Naive B cell (primary cell): Measurements from ENCODE around the gene ZBTB42. TPM values are rescaled to one million over a fixed set of nuclear protein-coding genes. Genes with fewer than 3 reads are reported as not detected.

Experiments
- ATAC-seq, 2 donors: fragments of 150-1000 bp; cut with Tn5 transposase; 2 replicates each; pipeline ENCODE4 v1.10.0; 2021; ENCODE audit warnings: low read depth in 2 of 2, mild to moderate bottlenecking in 2 of 2, moderate library complexity in 2 of 2
- DNase-seq: peaks from one replicate; pipeline ENCODE4 v3.0.0; 2022
- H3K27ac Mint-ChIP-seq, 6 donors: one replicate each; pipeline ENCODE4 v1.8.0; 2020 to 2022; ENCODE audit warnings: mild to moderate bottlenecking in 6 of 6, mixed read lengths in 6 of 6, moderate library complexity in 5 of 6, inconsistent platforms in 2 of 6
- H3K27me3 Mint-ChIP-seq, 3 donors: one replicate each; pipeline ENCODE4 v1.8.0; 2021 to 2022; ENCODE audit warnings: mixed read lengths in 3 of 3, mild to moderate bottlenecking in 1 of 3
- H3K36me3 Mint-ChIP-seq, 2 donors: one replicate each; pipeline ENCODE4 v1.8.0; 2020 to 2022; ENCODE audit warnings: mixed read lengths in 2 of 2, inconsistent platforms in 1 of 2, mild to moderate bottlenecking in 1 of 2
- H3K4me1 Mint-ChIP-seq, 3 donors: one replicate each; pipeline ENCODE4 v1.8.0; 2020 to 2022; ENCODE audit warnings: mixed read lengths in 3 of 3, inconsistent platforms in 1 of 3, mild to moderate bottlenecking in 1 of 3, moderate library complexity in 1 of 3
- H3K4me3 Mint-ChIP-seq, 8 donors: one replicate each; pipeline ENCODE4 v1.8.0; 2020 to 2022; ENCODE audit warnings: mild to moderate bottlenecking in 8 of 8, mixed read lengths in 8 of 8, moderate library complexity in 8 of 8, inconsistent platforms in 2 of 8
- H3K9me3 Mint-ChIP-seq, 7 donors: one replicate each; pipeline ENCODE4 v1.8.0; 2020 to 2022; ENCODE audit warnings: mixed read lengths in 7 of 7, mild to moderate bottlenecking in 5 of 7, inconsistent platforms in 2 of 7, moderate library complexity in 1 of 7
- polyA plus RNA-seq, 6 donors: library from polyadenylated mRNA; unstranded; fragments of 300-500 nt; fragmentation: Illumina TruSeq; gene quantifications; one replicate each; pipeline ENCODE4 v1.2.3, GENCODE V29; 2021; ENCODE audit warnings: low read depth in 6 of 6

Gene ZBTB42
- polyA plus RNA-seq, 6 donors from 2014 or later: 0.84 to 1.9 (median 1.2) TPM

DNA sequence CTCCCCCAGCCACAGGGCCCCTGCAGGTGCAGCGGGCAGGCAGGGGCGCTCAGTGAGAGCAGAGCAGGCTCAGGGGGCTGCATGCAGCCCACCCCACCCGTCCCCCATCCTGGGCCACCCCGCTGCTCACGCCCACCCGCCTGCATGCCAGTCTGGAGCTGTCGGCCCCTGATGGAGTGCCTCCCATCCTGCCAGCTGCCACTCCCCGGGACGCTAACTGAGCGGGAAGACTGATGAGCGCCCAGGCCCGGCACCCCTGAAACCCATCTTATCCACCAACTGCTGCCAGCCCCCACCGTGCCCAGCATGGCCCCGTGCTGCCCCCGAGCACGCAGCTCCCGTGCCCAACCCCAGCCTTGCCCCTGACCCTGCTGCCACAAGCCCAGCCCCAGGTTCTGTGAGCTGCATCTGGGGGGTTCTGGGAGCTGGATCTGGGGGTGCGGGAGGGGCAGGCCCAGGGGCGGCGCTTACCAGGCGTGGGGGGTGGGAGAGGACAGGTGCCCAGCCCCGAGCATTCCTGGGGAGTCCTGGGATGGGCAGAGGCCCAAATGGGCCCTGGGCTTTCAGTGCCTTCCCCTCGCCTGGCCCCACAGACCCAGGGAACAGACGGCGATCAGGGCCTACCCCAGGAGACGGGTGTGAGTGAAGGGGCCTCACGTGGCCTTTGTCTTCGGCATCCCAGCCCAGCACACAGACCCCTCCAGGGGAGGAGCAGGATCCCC, 18.7 kb upstream of the ZBTB42 start:
- Mint-ChIP-seq H3K9me3 (no peaks in the 10 kb centered on the region), H3K27me3 (no peaks in the 10 kb centered on the region), H3K4me1 (peaks cover 0 to 8% (median 4%) of the 10 kb centered on the region in 3 donors), H3K27ac (no peak overlapping the region), H3K36me3 (no peaks in the 10 kb centered on the region), H3K4me3 (no peak overlapping the region)
- ATAC-seq (no peak), DNase-seq (no peak)

DNA sequence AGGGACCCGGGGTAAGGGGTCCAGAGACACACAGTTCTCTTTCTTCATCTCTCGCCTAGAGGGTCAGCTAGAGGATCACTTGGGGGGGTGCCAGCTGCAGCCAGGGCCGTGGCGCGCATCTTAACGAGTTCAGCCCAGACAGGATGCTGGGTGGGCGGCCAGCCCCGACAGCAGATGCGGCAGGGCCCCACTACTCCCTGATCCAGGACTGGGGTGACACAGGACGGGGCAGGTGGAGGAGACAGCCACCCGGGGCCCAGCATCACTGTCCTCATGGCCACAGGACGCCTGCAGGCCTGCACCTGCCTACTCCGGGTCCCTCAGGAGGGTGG, 18.1 kb upstream of the ZBTB42 start:
- DNase-seq (no peak), ATAC-seq (no peak)
- no peaks in the 10 kb centered on the region for H3K27me3 Mint-ChIP-seq
- H3K27ac Mint-ChIP-seq: no peak overlapping the region
- peaks cover under 1 to 9% (median 4%) of the 10 kb centered on the region in 3 donors for H3K4me1 Mint-ChIP-seq
- H3K36me3 Mint-ChIP-seq: no peaks in the 10 kb centered on the region
- H3K4me3 Mint-ChIP-seq: no peak overlapping the region
- no peaks in the 10 kb centered on the region for H3K9me3 Mint-ChIP-seq

DNA sequence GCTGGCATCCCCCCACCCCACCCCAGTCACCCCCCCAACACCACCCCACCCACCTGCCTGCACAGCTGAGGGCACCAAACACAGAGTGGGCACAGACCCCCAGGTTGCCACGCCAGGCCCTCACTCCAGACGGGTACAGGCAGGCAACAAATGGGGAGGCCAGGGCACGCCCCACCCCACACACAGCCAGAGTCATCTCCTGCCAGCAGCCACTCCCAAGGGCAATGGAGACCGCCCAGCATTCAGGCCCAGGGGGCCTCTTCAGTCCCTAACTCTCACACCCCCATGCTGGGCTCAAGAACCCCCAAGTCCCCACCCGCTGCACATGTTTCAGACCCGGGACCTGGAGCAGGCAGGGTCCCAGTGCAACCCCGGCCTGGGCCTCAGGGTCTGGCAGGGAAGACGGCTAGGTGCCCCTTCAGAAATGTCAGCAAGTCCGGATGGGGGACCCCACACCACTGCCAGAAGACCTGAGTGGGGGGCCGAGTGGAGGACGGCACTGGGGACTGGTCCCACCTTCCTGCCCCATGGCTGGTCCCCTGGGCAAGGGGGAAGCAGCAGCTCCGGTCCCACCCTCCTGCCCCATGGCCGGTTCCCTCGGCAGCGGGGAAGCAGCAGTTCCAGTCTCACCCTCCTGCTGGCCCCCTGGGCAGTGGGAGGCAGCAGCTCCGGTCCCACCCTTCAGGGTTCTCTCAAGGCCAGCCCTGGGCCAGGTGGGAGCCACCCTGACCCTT, 17.2 kb upstream of the ZBTB42 start:
- peak overlapping the region in 1 of 6 donors; percentile 26 for H3K27ac Mint-ChIP-seq
- no peaks in the 10 kb centered on the region for H3K27me3 Mint-ChIP-seq
- no peak for DNase-seq
- no peaks in the 10 kb centered on the region for H3K9me3 Mint-ChIP-seq
- no peak overlapping the region for H3K4me3 Mint-ChIP-seq
- H3K36me3 Mint-ChIP-seq: no peaks in the 10 kb centered on the region
- peaks cover 4 to 17% (median 7%) of the 10 kb centered on the region in 3 donors for H3K4me1 Mint-ChIP-seq
- ATAC-seq: no peak

DNA sequence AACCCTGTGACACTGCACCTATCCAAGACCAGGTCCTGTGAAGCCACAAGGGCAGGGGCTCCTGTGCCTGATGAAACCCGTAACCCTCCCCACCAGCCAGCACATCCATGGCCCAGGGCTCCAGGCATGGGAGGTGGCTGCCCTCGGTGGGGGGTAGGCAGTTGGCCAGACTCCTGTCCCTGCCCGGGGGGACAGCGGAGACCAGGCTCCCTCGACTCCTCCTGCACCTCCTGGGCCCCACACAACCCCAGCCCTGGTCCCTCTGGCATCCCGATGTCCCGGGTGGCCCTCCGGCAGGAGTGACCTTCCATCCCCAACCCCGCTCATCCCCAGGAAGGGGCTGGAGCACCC, 16.7 kb upstream of the ZBTB42 start:
- DNase-seq: no peak
- no peaks in the 10 kb centered on the region for H3K9me3 Mint-ChIP-seq
- H3K27me3 Mint-ChIP-seq: no peaks in the 10 kb centered on the region
- ATAC-seq: no peak
- H3K36me3 Mint-ChIP-seq: no peaks in the 10 kb centered on the region
- H3K27ac Mint-ChIP-seq: peak overlapping the region in 1 of 6 donors; percentile 41
- no peak overlapping the region for H3K4me3 Mint-ChIP-seq
- H3K4me1 Mint-ChIP-seq: peaks cover 4 to 17% (median 7%) of the 10 kb centered on the region in 3 donors

DNA sequence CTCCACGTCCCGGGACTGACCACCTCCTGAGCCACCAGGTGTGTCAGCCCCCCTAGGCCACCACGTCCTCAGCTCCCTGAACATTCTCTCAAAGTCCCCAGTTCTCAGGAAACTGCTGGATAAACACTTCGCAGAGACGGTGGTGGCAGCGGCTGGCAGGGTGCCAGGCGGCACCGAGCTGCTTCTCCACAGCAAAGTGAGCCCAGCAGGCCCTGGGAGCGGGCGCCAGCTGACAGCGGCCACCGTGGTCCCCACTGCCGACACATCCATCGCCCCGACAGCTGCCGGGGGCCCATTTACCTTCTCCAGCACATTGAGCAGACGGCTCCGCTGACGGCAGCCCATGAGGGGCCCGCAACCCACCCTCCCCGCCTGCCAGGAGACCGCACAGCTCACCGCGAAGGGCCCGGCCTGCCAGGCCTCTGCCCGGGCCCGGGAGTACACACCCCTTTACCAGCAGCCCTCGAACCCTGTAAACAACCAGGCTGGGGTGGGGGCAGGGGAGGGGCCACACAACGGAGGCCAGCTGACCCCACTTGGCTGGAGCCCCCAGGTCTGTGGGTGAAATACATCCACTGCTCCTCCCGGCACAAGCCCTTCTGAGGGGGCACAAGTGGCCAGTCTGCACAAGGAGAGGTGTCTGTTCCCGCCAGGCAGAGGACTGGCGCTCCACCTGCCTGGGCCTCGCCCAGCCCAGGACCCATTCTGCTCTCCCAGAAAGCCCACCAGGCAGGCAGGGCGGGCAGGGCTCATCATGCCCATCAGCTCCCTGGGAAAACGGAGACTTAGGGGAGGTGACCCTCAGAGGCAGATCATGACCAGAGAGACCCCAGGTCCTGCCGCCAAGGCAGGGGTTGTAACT, 15.8 kb upstream of the ZBTB42 start:
- DNase-seq (no peak), ATAC-seq (no peak)
- Mint-ChIP-seq H3K9me3 (no peaks in the 10 kb centered on the region), H3K36me3 (no peaks in the 10 kb centered on the region), H3K4me3 (no peak overlapping the region), H3K4me1 (peaks cover 4 to 17% (median 9%) of the 10 kb centered on the region in 3 donors), H3K27me3 (no peaks in the 10 kb centered on the region), H3K27ac (peak overlapping the region in 1 of 6 donors; percentile 41)

DNA sequence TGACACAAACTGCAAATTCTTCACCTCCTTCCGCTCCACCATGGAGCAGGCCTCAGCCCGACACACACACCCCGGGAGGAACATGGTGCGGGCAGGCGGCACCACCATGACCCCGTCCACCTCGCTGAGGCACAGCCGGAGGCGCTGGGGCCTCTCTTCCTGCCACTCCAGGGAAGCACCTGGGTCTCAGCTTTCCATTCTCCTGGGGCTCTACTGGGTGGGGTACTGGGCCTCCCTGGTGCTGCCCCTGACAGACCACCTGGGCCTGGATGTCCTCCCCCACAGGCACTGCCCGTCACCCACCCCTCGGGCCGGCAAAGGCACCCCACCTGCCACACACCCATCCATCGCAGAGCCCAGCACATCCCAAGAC, 15.2 kb upstream of the ZBTB42 start:
- no peaks in the 10 kb centered on the region for H3K36me3 Mint-ChIP-seq
- peak overlapping the region in 1 of 6 donors; percentile 71 for H3K27ac Mint-ChIP-seq
- ATAC-seq: no peak
- H3K4me1 Mint-ChIP-seq: peaks cover 4 to 17% (median 9%) of the 10 kb centered on the region in 3 donors
- H3K9me3 Mint-ChIP-seq: no peaks in the 10 kb centered on the region
- no peak for DNase-seq
- no peaks in the 10 kb centered on the region for H3K27me3 Mint-ChIP-seq
- no peak overlapping the region for H3K4me3 Mint-ChIP-seq

DNA sequence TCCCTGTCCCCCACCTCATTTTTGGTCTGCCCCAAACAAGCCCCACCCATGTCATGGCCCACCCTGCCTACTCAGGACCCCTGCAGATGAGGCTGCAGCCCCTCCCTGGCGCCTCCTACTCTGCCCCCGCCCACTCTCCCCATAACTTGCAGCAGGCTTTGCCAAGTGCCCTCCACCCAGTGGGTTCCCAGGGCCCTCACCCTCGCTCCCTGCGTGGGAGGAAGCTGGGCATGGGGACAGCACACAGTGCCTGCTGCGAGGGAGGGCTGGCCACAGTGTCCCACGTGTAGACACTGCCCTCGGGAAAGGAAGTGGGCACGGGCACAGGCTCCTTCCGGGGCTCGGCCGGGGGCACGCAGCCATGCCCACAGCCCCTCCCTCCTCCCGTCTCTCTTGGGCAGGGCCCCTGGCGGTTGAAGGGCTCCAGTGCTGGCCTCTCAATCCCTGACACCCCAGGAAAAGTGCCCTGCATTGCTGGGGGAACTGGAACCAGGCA, 14.8 kb upstream of the ZBTB42 start:
- DNase-seq (no peak), ATAC-seq (no peak)
- Mint-ChIP-seq H3K27me3 (no peaks in the 10 kb centered on the region), H3K4me3 (no peak overlapping the region), H3K27ac (peak overlapping the region in 3 of 6 donors; percentile 18 to 71 (median 54)), H3K36me3 (no peaks in the 10 kb centered on the region), H3K9me3 (no peaks in the 10 kb centered on the region), H3K4me1 (peaks cover 8 to 21% (median 9%) of the 10 kb centered on the region in 3 donors)

DNA sequence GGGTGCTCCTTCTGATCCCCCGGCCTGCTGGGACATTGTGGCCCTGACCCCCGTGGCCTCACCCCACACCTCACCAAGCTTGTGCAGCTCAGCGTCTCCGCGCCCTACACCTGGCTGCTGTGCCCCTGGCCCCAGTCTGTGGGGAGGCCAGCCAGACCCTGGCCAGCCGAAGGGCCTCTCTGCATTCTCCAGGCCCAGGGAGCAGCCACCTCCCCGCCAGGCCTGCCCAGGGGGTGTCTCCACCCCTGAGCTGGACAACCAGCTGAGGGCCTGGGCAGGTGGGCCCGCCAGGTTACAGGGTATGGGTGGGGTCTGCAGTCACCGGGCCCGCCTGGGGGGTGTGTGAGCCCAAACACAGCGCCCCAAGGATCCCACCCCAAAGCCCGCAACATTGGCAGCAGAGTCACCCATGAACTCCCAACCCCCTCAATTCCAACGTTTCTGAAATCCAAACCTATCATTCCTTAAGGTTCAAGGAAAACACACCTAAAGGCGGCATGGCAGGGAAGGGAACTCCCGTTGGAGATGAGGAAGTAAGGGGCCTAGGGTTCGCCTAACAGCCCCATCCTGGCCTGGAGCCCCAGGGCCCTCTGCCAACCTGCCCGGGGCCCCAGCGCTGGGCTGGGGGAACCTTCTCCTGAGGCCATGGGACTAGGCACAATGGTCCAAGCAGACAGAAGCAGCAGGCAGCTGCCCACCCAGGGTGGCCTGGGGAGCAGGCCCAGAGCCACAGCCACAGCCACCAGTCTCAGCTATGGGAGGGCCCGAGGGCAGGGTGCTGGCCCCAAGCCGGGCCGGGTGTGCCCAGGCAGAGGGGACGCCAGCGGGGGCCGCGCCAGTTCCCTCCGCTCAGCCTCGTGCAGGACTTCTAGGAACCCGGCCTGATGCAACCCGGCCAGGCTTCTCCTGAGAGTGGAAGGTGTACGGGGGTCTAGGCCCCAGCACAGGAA, 13.9 kb upstream of the ZBTB42 start:
- H3K27ac Mint-ChIP-seq: peak overlapping the region in 2 of 6 donors; percentile 18 to 54
- H3K4me3 Mint-ChIP-seq: no peak overlapping the region
- peaks cover 13 to 27% (median 13%) of the 10 kb centered on the region in 3 donors for H3K4me1 Mint-ChIP-seq
- no peaks in the 10 kb centered on the region for H3K36me3 Mint-ChIP-seq
- ATAC-seq (no peak), DNase-seq (no peak)
- no peaks in the 10 kb centered on the region for H3K9me3 Mint-ChIP-seq
- H3K27me3 Mint-ChIP-seq: no peaks in the 10 kb centered on the region

DNA sequence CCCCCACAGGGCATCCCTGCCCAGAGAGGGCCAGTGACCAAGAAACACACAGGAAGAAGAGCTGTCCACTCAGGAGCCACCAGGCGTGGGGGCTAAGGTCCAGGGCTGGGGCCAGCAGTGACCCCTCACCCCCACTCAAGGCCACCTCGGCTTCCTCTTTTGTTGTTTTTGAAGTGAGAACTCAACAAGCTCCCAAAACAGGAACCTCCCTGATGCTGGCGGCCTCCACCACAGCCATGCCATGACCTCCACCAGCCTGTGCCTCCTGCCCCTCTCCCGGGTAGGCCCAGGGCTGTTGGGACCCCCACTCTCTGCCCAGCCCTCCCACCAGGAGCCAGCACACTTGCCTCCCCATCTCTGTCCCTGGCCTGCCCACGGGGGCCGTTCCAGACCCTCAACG, 13.2 kb upstream of the ZBTB42 start:
- Mint-ChIP-seq H3K9me3 (no peaks in the 10 kb centered on the region), H3K36me3 (no peaks in the 10 kb centered on the region), H3K27me3 (no peaks in the 10 kb centered on the region), H3K4me1 (peaks cover 14 to 32% (median 18%) of the 10 kb centered on the region in 3 donors), H3K27ac (no peak overlapping the region), H3K4me3 (peak overlapping the region in 1 of 8 donors; percentile 16)
- ATAC-seq (no peak), DNase-seq (no peak)

DNA sequence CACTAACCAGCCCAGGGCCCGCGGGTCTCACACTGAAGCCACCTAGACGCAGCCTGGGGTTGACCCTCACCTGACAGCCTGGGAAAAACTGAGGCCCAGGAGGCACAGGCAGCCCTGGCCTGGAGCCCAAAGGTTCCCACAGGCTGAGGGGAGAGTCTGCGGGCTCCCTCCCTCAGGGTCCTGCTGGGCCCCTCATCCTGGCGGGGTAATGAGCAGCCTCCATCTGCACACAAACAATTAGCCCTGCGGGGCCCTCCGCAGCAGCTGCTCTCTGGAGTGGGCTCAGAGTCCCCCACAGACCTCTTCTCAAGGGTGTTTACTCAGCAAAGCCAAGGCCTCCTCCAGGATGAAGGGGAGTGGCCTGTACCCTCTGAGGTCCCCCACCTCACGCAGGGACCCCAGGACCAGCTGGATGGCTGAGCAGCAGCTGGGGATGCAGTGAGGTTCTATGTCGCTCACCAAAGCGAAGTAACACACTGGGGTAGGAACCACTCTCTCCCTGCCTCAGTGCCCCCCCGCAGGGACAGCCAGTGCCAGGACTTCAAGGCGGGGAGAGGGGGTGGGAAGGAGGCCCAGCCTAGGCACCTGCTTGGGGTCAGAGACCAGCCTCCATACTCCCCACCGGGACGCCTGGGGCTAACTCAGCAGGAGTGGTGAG, 12.6 kb upstream of the ZBTB42 start:
- Mint-ChIP-seq H3K4me3 (no peak overlapping the region), H3K4me1 (peaks cover 20 to 38% (median 23%) of the 10 kb centered on the region in 3 donors), H3K27me3 (no peaks in the 10 kb centered on the region), H3K9me3 (no peaks in the 10 kb centered on the region), H3K36me3 (no peaks in the 10 kb centered on the region), H3K27ac (no peak overlapping the region)
- ATAC-seq (no peak), DNase-seq (no peak)

DNA sequence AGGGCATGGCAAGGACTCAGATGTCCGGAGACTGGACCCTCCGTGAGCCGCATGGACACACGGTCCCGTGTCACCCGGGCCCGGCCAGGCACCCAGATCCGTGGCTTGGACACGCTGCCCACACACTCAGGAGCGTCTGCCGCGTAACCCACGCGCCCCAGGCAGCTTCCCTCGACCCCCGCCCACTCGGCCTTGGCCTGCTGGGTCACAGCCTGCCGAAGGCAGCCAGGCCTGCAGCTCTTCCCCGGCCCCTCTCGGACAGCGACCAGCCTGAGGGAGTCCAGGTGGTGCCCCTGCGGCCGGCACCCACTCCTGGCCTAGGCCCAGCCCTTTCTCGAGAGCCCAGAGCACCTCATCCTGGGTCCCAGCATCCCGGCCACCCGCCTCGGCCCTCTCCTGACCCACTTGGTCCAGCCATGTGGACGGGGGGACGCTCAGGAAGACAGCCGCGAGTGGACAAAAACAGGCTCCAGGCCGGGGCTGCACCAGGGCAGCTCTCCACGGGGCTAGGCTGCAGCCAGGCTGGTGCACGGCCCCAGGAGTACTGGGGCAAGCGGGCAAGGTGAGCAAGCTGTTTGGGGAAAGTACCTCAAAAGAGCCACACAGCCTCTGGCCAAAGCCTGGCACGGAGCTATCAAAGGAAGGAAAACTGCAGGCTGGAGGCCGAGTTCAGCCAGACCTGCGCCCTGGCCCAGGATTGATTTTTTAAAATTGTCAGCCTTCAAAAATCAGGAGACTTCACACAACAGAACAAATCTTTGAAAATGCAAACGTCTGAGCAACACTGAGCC, 11.8 kb upstream of the ZBTB42 start:
- Mint-ChIP-seq H3K4me3 (peak overlapping the region in 1 of 8 donors; percentile 9), H3K4me1 (peaks cover 28 to 45% (median 30%) of the 10 kb centered on the region in 3 donors), H3K36me3 (no peaks in the 10 kb centered on the region), H3K27ac (no peak overlapping the region), H3K27me3 (no peaks in the 10 kb centered on the region), H3K9me3 (no peaks in the 10 kb centered on the region)
- no peak for ATAC-seq
- no peak for DNase-seq
